Erythroblast (primary cell): Measurements from ENCODE around the gene WNT6.

Source experiments
- DNase-seq, 2 experiments: peaks; one replicate each; lab custom pipeline; 2025; lab: John Stamatoyannopoulos, UW
- GATA1 ChIP-seq: IDR thresholded peaks from 2 replicates; pipeline ENCODE4 v1.6.1; 2011; ENCODE audit warnings: low read depth, mild to moderate bottlenecking, control low read depth, low read length, moderate library complexity
- POLR2A ChIP-seq: IDR thresholded peaks from 2 replicates; pipeline ENCODE4 v1.6.1; 2011; ENCODE audit warnings: mild to moderate bottlenecking, low read length

The WNT6 gene

DNA sequence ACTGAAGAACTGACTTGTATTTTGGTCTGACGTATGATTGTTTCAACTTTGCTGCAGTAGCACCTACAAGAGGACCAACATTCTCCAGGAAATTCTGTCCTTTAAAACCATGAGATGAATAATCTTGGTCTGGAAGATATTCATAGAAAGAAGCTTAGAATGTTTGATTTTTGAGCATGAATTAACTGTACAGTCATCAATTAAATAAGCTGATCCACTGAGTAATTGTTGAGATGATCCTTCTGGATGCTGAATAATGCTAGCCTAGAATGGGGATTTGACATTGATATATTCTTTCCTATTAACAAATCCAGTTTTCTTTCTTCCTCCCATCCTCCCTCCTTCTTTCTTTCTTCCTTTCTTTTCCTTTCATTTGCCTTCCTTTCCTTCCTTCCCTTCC, 60.9 kb downstream of the WNT6 start:
- TF ChIP-seq POLR2A: no peak
- no peak for TF ChIP-seq GATA1
- no peak for DNase-seq
